Measurements from ENCODE around the gene SLC13A3.

The SLC13A3 gene

GRCh38 chr20:46552460-46553420 is 98.5 kb downstream of the SLC13A3 start:
- DNase-seq = no peak

- DNase-seq = no peak
These were observed 99.5 kb downstream of the SLC13A3 start for GRCh38 chr20:46551522-46552381.

- DNase-seq = no peak
These were observed 100.8 kb downstream of the SLC13A3 start, which contains the start of gene OCSTAMP for GRCh38 chr20:46550461-46550860. TSS of gene OCSTAMP (minus strand) at chr20:46550654. CDS start at chr20:46550560, 94 bp downstream.

- no peak for DNase-seq
These were observed 101.9 kb downstream of the SLC13A3 start for GRCh38 chr20:46549188-46549972.

GRCh38 chr20:46548688-46549087 is 102.6 kb downstream of the SLC13A3 start:
- DNase-seq = no peak

GRCh38 chr20:46547995-46548394 is 103.3 kb downstream of the SLC13A3 start:
- DNase-seq = no peak

- no peak for DNase-seq
These were observed 104.3 kb downstream of the SLC13A3 start for GRCh38 chr20:46546936-46547335.

GRCh38 chr20:46546298-46546697 is 105.0 kb downstream of the SLC13A3 start:
- no peak for DNase-seq

- DNase-seq = no peak
These were observed 105.5 kb downstream of the SLC13A3 start for GRCh38 chr20:46545827-46546138.

GRCh38 chr20:46545077-46545826 is 106.0 kb downstream of the SLC13A3 start:
- DNase-seq = no peak

GRCh38 chr20:46544576-46544975 is 106.7 kb downstream of the SLC13A3 start:
- DNase-seq = no peak

- no peak for DNase-seq
These were observed 107.3 kb downstream of the SLC13A3 start for GRCh38 chr20:46543959-46544358.

GRCh38 chr20:46543033-46543432 is 108.2 kb downstream of the SLC13A3 start:
- DNase-seq = no peak

GRCh38 chr20:46541229-46541935 is 109.9 kb downstream of the SLC13A3 start:
- no peak for DNase-seq

- no peak for DNase-seq
These were observed 112.1 kb downstream of the SLC13A3 start for GRCh38 chr20:46539113-46539512.

GRCh38 chr20:46530640-46531039 is 120.6 kb downstream of the SLC13A3 start:
- DNase-seq = no peak

- no peak for DNase-seq
These were observed 127.4 kb downstream of the SLC13A3 start for GRCh38 chr20:46523696-46524328.

GRCh38 chr20:46523108-46523507 is 128.2 kb downstream of the SLC13A3 start:
- DNase-seq = no peak

GRCh38 chr20:46520976-46521579 is 130.2 kb downstream of the SLC13A3 start:
- DNase-seq = peak; percentile 13

- no peak for DNase-seq
These were observed 130.7 kb downstream of the SLC13A3 start for GRCh38 chr20:46520540-46520939.

Measured in HCEC 1CT (cell line).